B cell (primary cell): Measurements from ENCODE around the gene TTC22. TPM values are rescaled to one million over a fixed set of nuclear protein-coding genes. Genes with fewer than 3 reads are reported as not detected.

Source experiments
- ATAC-seq: fragments of 200-7000 bp; cut with Tn5 transposase; one replicate; pipeline ENCODE4 v1.10.0; 2021; ENCODE audit warnings: low read depth, mild to moderate bottlenecking, moderate number of reproducible peaks, moderate library complexity
- CTCF ChIA-PET: fragments of 350-600 bp; sonication (Branson Sonifier 250); formaldehyde crosslinking; loops from one replicate; lab custom pipeline; 2021; ENCODE audit warnings: antibody characterized with exemption, inconsistent platforms; lab: Charles Lee
- POLR2A ChIA-PET: fragments of 350-600 bp; sonication (Branson Sonifier 250); formaldehyde crosslinking; loops from one replicate; lab custom pipeline; 2021; ENCODE audit warnings: antibody characterized with exemption; lab: Charles Lee
- DNase-seq: peaks from one replicate; pipeline ENCODE4 v3.0.0; 2013
- H2AFZ ChIP-seq: 2 replicates; pipeline ENCODE4 v1.6.1; 2012; ENCODE audit warnings: mild to moderate bottlenecking, low read depth, low read length; ENCODE audit not compliant: insufficient read depth, poor library complexity, severe bottlenecking
- H3K27ac ChIP-seq, 2 donors: 1 replicate in 1 of 2; 2 replicates in 1 of 2; pipeline ENCODE4 v1.5.1; 2012 to 2013; ENCODE audit warnings: low read length in 2 of 2, mild to moderate bottlenecking in 2 of 2, moderate library complexity in 1 of 2
- H3K27me3 ChIP-seq, 4 experiments: fragments of 200-600 bp in 1 of 4; sonication (generic) in 1 of 4; replicated peaks in 1 of 4; 1 replicate in 2 of 4; 2 replicates in 2 of 4; pipeline versions ENCODE4 v1.6.1 to v1.7.0; 2013 to 2016; ENCODE audit warnings: low read length in 3 of 4, mild to moderate bottlenecking in 2 of 4, mixed read lengths in 1 of 4, moderate library complexity in 1 of 4; ENCODE audit not compliant: insufficient read depth in 4 of 4, control insufficient read depth in 3 of 4; ENCODE audit errors: control extremely low read depth in 1 of 4
- H3K36me3 ChIP-seq, 2 experiments: replicated peaks in 1 of 2; 1 replicate in 1 of 2; 2 replicates in 1 of 2; pipeline versions ENCODE4 v1.6.1 to v1.7.1; 2013; ENCODE audit warnings: low read length in 1 of 2; ENCODE audit not compliant: insufficient read depth in 2 of 2, control insufficient read depth in 1 of 2; ENCODE audit errors: control extremely low read depth in 1 of 2, extremely low read depth in 1 of 2
- H3K4me1 ChIP-seq, 2 donors: fragments of 200-600 bp in 1 of 2; sonication (generic) in 1 of 2; 1 replicate in 1 of 2; 2 replicates in 1 of 2; pipeline versions ENCODE4 v1.5.1 to v1.6.1; 2013 to 2017; ENCODE audit warnings: low read length in 2 of 2; ENCODE audit not compliant: control insufficient read depth in 2 of 2, insufficient read depth in 2 of 2
- H3K4me2 ChIP-seq: replicated peaks from 2 replicates; pipeline ENCODE3; 2012; ENCODE audit warnings: mild to moderate bottlenecking, low read depth, low read length; ENCODE audit not compliant: poor library complexity, severe bottlenecking
- H3K4me3 ChIP-seq, 5 experiments: fragments of 200-600 bp in 1 of 5; sonication (generic) in 1 of 5; 1 replicate in 3 of 5; 2 replicates in 2 of 5; pipeline versions ENCODE4 v1.5.1 to v1.7.0; 2011 to 2016; ENCODE audit warnings: low read length in 4 of 5, mild to moderate bottlenecking in 4 of 5, low read depth in 2 of 5, control low read depth in 1 of 5, moderate library complexity in 1 of 5; ENCODE audit not compliant: insufficient read depth in 1 of 5; ENCODE audit errors: control extremely low read depth in 1 of 5, extremely low read depth in 1 of 5
- H3K79me2 ChIP-seq: fragments of 200-600 bp; sonication (generic); one replicate; pipeline ENCODE4 v1.6.0; 2016; ENCODE audit warnings: low read length; ENCODE audit not compliant: control insufficient read depth, insufficient read depth
- H3K9ac ChIP-seq: fragments of 200-600 bp; sonication (generic); 2 replicates; pipeline ENCODE4 v1.6.1; 2017; ENCODE audit warnings: mild to moderate bottlenecking, low read length, moderate library complexity
- H3K9me3 ChIP-seq, 3 donors: one replicate each; pipeline versions ENCODE4 v1.6.1 to v1.7.1; 2013; ENCODE audit warnings: low read length in 2 of 3; ENCODE audit not compliant: control insufficient read depth in 2 of 3, insufficient read depth in 1 of 3; ENCODE audit errors: control extremely low read depth in 1 of 3
- H4K20me1 ChIP-seq: 2 replicates; pipeline ENCODE4 v1.6.0; 2012; ENCODE audit warnings: mild to moderate bottlenecking, low read length; ENCODE audit not compliant: insufficient read depth, control insufficient read depth, poor library complexity, severe bottlenecking
- H3K27ac Mint-ChIP-seq: one replicate; pipeline ENCODE4 v1.8.0; 2021; ENCODE audit warnings: mixed read lengths
- H3K27me3 Mint-ChIP-seq: one replicate; pipeline ENCODE4 v1.8.0; 2021; ENCODE audit warnings: mixed read lengths
- H3K4me1 Mint-ChIP-seq: one replicate; pipeline ENCODE4 v1.8.0; 2021; ENCODE audit warnings: mixed read lengths
- H3K4me3 Mint-ChIP-seq: one replicate; pipeline ENCODE4 v1.8.0; 2021; ENCODE audit warnings: mixed read lengths
- H3K9me3 Mint-ChIP-seq: one replicate; pipeline ENCODE4 v1.8.0; 2022; ENCODE audit warnings: mixed read lengths; ENCODE audit not compliant: insufficient read depth
- CTCF ChIP-seq: fragments of 200-600 bp; IDR thresholded peaks from one replicate; pipeline ENCODE4 v1.8.0; 2022; ENCODE audit warnings: antibody characterized with exemption, mild to moderate bottlenecking
- EZH2 ChIP-seq: IDR thresholded peaks from 2 replicates; pipeline ENCODE4 v1.6.1; 2012; ENCODE audit warnings: borderline replicate concordance, low read depth, mild to moderate bottlenecking, moderate library complexity, low read length; ENCODE audit not compliant: insufficient read depth, poor library complexity, severe bottlenecking
- WGBS: methylation state at CpG from one replicate; pipeline ENCODE4 v1.1.5; 2013; ENCODE audit warnings: missing lambda C conversion rate; ENCODE audit not compliant: insufficient coverage; 5-methylcytosine and 5-hydroxymethylcytosine counted together
- intact Hi-C: fragments of 100-400 bp; cut with micrococcal nuclease; formaldehyde crosslinking; loops from one replicate; pipeline ENCODE4 v1.10.0; 2022
- polyA plus RNA-seq: library from polyadenylated mRNA; depleted of rRNA; stranded (reverse); fragments of >200 nt; gene quantifications from 2 replicates; pipeline ENCODE4 v1.2.3, GENCODE V29; 2012
- total RNA-seq, 2 donors: library from RNA; stranded (reverse); fragments of 120-200 nt in 1 of 2; gene quantifications; 1 replicate in 1 of 2; 2 replicates in 1 of 2; pipeline versions ENCODE4 v1.2.3 to v1.2.4, GENCODE V29; 2013 to 2022

The TTC22 gene
- total and polyA plus RNA-seq, 2 donors (not counting 1 experiment from before 2014, with no cell fraction given), result 7.8 to 10.9 TPM

- Histone ChIP-seq H3K4me1 (no peaks in the 10 kb centered on the region), H3K4me3 (no peak overlapping the region), H3K9me3 (no peaks in the 10 kb centered on the region), H3K9ac (no peak overlapping the region), H3K27me3 (no peaks in the 10 kb centered on the region), H3K4me2 (no peak overlapping the region), H3K79me2 (no peaks in the 10 kb centered on the region), H2AFZ (no peak overlapping the region), H3K36me3 (no peaks in the 10 kb centered on the region), H4K20me1 (no peaks in the 10 kb centered on the region), H3K27ac (no peak overlapping the region)
- H3K9me3 Mint-ChIP-seq, result no peaks in the 10 kb centered on the region
- DNase-seq (no peak), ATAC-seq (no peak)
- peaks cover 2% of the 10 kb centered on the region for H3K27me3 Mint-ChIP-seq
- TF ChIP-seq EZH2 (no peak), CTCF (no peak)
- 78% methylated on average over 6 of the region's 6 CpGs for WGBS
- H3K4me3 Mint-ChIP-seq, result no peak overlapping the region
- H3K27ac Mint-ChIP-seq, result no peak overlapping the region
- intact Hi-C loops, result no loop called here
- no peaks in the 10 kb centered on the region for H3K4me1 Mint-ChIP-seq
- POLR2A ChIA-PET, result no interaction called here
- CTCF ChIA-PET, result interaction anchor here (1.2 kb wide), 1 partner anchor 15 kb away, joined by 4 read pairs; the partner anchor contains the start of gene TTC22
Observed at GRCh38 chr1:54816130-54816529, 15.0 kb upstream of the TTC22 start.

GRCh38 chr1:54815086-54815876 lies 14.2 kb upstream of the TTC22 start:
- H3K9ac ChIP-seq, result no peak overlapping the region

More at GRCh38 chr1:54815086-54815876, 14.2 kb upstream of the TTC22 start:
- H3K27ac ChIP-seq, result no peak overlapping the region
- no peaks in the 10 kb centered on the region for H3K9me3 ChIP-seq
- H2AFZ ChIP-seq, result no peak overlapping the region
- DNase-seq (no peak), ATAC-seq (no peak)
- H3K27ac Mint-ChIP-seq, result no peak overlapping the region
- H3K4me3 Mint-ChIP-seq, result no peak overlapping the region
- no peaks in the 10 kb centered on the region for H3K27me3 Mint-ChIP-seq
- H3K4me2 ChIP-seq, result no peak overlapping the region
- 92% methylated on average over 3 of the region's 7 CpGs for WGBS
- ChIA-PET POLR2A (no interaction called here), CTCF (interaction anchor here (1.0 to 1.2 kb wide), 2 partner anchors 14 to 745 kb away, joined by 3 to 4 read pairs; partner anchors contain the start of gene TTC22)
- no peaks in the 10 kb centered on the region for H3K4me1 Mint-ChIP-seq
- no peak overlapping the region for H3K4me3 ChIP-seq
- no peaks in the 10 kb centered on the region for H3K4me1 ChIP-seq
- no peaks in the 10 kb centered on the region for H3K36me3 ChIP-seq
- intact Hi-C loops, result no loop called here
- H3K79me2 ChIP-seq, result no peaks in the 10 kb centered on the region
- TF ChIP-seq EZH2, result no peak
- no peak for TF ChIP-seq CTCF
- no peaks in the 10 kb centered on the region for H3K27me3 ChIP-seq
- no peaks in the 10 kb centered on the region for H3K9me3 Mint-ChIP-seq
- no peaks in the 10 kb centered on the region for H4K20me1 ChIP-seq
